Neural progenitor cell (in vitro differentiated cells): Measurements from ENCODE around the gene MGAT3. TPM values are rescaled to one million over a fixed set of nuclear protein-coding genes. Genes with fewer than 3 reads are reported as not detected.

Experiments used
- DNase-seq: peaks from one replicate; pipeline ENCODE4 v3.0.0-alpha.2; 2016; ENCODE audit warnings: low spot score
- H2AFZ ChIP-seq: fragments of 200-600 bp; sonication (generic); replicated peaks from 2 replicates; pipeline ENCODE4 v1.6.1; 2016; ENCODE audit warnings: antibody characterized with exemption
- H3F3A ChIP-seq: fragments of 200-600 bp; sonication (generic); 2 replicates; pipeline ENCODE4 v1.6.1; 2016; ENCODE audit warnings: antibody characterized with exemption, low read depth
- H3K27ac ChIP-seq: fragments of 200-600 bp; sonication (generic); 2 replicates; pipeline ENCODE4 v1.5.1; 2016; ENCODE audit warnings: mild to moderate bottlenecking
- H3K27me3 ChIP-seq: fragments of 200-600 bp; sonication (generic); 2 replicates; pipeline ENCODE4 v1.6.1; 2016; ENCODE audit warnings: mild to moderate bottlenecking, moderate library complexity
- H3K36me3 ChIP-seq: fragments of 200-600 bp; sonication (generic); 2 replicates; pipeline ENCODE4 v1.5.1; 2016
- H3K4me1 ChIP-seq: fragments of 200-600 bp; sonication (generic); 2 replicates; pipeline ENCODE4 v1.6.1; 2016; ENCODE audit warnings: mixed run types
- H3K4me2 ChIP-seq: fragments of 200-600 bp; sonication (generic); 2 replicates; pipeline ENCODE4 v1.6.1; 2016
- H3K4me3 ChIP-seq: fragments of 200-600 bp; sonication (generic); 2 replicates; pipeline ENCODE4 v1.5.1; 2016
- H3K79me2 ChIP-seq: fragments of 200-600 bp; sonication (generic); 2 replicates; pipeline ENCODE4 v1.6.1; 2016; ENCODE audit warnings: low read depth
- H3K9ac ChIP-seq: fragments of 200-600 bp; sonication (generic); 2 replicates; pipeline ENCODE4 v1.6.1; 2016
- H3K9me3 ChIP-seq: fragments of 200-600 bp; sonication (generic); 2 replicates; pipeline ENCODE4 v1.5.1; 2016; ENCODE audit warnings: low read depth
- H4K20me1 ChIP-seq: fragments of 200-600 bp; sonication (generic); 2 replicates; pipeline ENCODE4 v1.6.1; 2016; ENCODE audit warnings: low read depth
- H3K27ac Mint-ChIP-seq: 3 replicates; pipeline ENCODE4 v1.8.0; 2021; ENCODE audit warnings: mixed read lengths
- H3K27me3 Mint-ChIP-seq: 2 replicates; pipeline ENCODE4 v1.8.0; 2022; ENCODE audit warnings: low read depth, mild to moderate bottlenecking, inconsistent platforms, moderate library complexity, mixed read lengths; ENCODE audit not compliant: insufficient read depth
- H3K36me3 Mint-ChIP-seq: 3 replicates; pipeline ENCODE4 v1.8.0; 2021; ENCODE audit warnings: mixed read lengths
- H3K4me1 Mint-ChIP-seq: 3 replicates; pipeline ENCODE4 v1.8.0; 2021; ENCODE audit warnings: mixed read lengths
- H3K4me3 Mint-ChIP-seq: 3 replicates; pipeline ENCODE4 v1.8.0; 2021; ENCODE audit warnings: mild to moderate bottlenecking, moderate library complexity, mixed read lengths
- H3K9me3 Mint-ChIP-seq: 3 replicates; pipeline ENCODE4 v1.8.0; 2020; ENCODE audit warnings: mixed read lengths
- CTCF ChIP-seq: fragments of 200-600 bp; sonication (generic); IDR thresholded peaks from 2 replicates; pipeline ENCODE4 v1.5.1; 2017; ENCODE audit warnings: antibody characterized with exemption, mild to moderate bottlenecking
- EZH2 ChIP-seq: fragments of 200-600 bp; sonication (generic); IDR thresholded peaks from 2 replicates; pipeline ENCODE4 v1.6.1; 2017; ENCODE audit warnings: antibody characterized with exemption, mild to moderate bottlenecking, moderate library complexity
- EZH2phosphoT487 ChIP-seq: fragments of 200-600 bp; sonication (generic); IDR thresholded peaks from 2 replicates; pipeline ENCODE4 v1.6.1; 2017; ENCODE audit warnings: antibody characterized with exemption
- total RNA-seq: library from RNA; depleted of rRNA; stranded (reverse); fragments of >200 nt; gene quantifications from 2 replicates; pipeline ENCODE4 v1.2.3, GENCODE V29; 2015; ENCODE audit warnings: low replicate concordance

Gene MGAT3
- total RNA-seq, 1 donor from 2014 or later, result 7.5 TPM

GRCh38 chr22:39434243-39434653, 22.6 kb upstream of the MGAT3 start:
- H3K36me3 ChIP-seq, result no peaks in the 10 kb centered on the region

GRCh38 chr22:39434721-39435120, 22.1 kb upstream of the MGAT3 start:
- TF ChIP-seq CTCF (no peak), EZH2 (no peak), EZH2phosphoT487 (no peak)
- no peak overlapping the region for H3K27ac ChIP-seq
- H3K9me3 Mint-ChIP-seq, result no peaks in the 10 kb centered on the region
- no peaks in the 10 kb centered on the region for H3K27me3 ChIP-seq
- no peaks in the 10 kb centered on the region for H3K79me2 ChIP-seq
- peaks cover 2% of the 10 kb centered on the region for H3K27me3 Mint-ChIP-seq
- no peaks in the 10 kb centered on the region for H4K20me1 ChIP-seq
- no peak overlapping the region for H3K4me3 ChIP-seq
- no peaks in the 10 kb centered on the region for H3K9me3 ChIP-seq
- H3K36me3 ChIP-seq, result no peaks in the 10 kb centered on the region
- H3K4me2 ChIP-seq, result no peak overlapping the region
- peaks cover 5% of the 10 kb centered on the region for H3F3A ChIP-seq
- no peak overlapping the region for H3K4me3 Mint-ChIP-seq
- no peak for DNase-seq
- H3K27ac Mint-ChIP-seq, result no peak overlapping the region
- no peak overlapping the region for H2AFZ ChIP-seq
- peaks cover 12% of the 10 kb centered on the region for H3K4me1 Mint-ChIP-seq
- no peaks in the 10 kb centered on the region for H3K36me3 Mint-ChIP-seq
- no peak overlapping the region for H3K9ac ChIP-seq
- peaks cover 8% of the 10 kb centered on the region for H3K4me1 ChIP-seq

More at GRCh38 chr22:39434243-39434653, 22.6 kb upstream of the MGAT3 start:
- H4K20me1 ChIP-seq, result no peaks in the 10 kb centered on the region
- H2AFZ ChIP-seq, result no peak overlapping the region
- no peak overlapping the region for H3K4me2 ChIP-seq
- DNase-seq, result no peak
- peaks cover 2% of the 10 kb centered on the region for H3K27me3 Mint-ChIP-seq
- no peak overlapping the region for H3K9ac ChIP-seq
- no peak overlapping the region for H3K27ac Mint-ChIP-seq
- H3K27me3 ChIP-seq, result no peaks in the 10 kb centered on the region
- no peaks in the 10 kb centered on the region for H3K9me3 ChIP-seq
- H3K4me3 ChIP-seq, result no peak overlapping the region
- no peaks in the 10 kb centered on the region for H3K36me3 Mint-ChIP-seq
- TF ChIP-seq EZH2, result no peak
- no peak for TF ChIP-seq EZH2phosphoT487
- no peak for TF ChIP-seq CTCF
- no peaks in the 10 kb centered on the region for H3K79me2 ChIP-seq
- no peaks in the 10 kb centered on the region for H3K9me3 Mint-ChIP-seq
- peaks cover 5% of the 10 kb centered on the region for H3F3A ChIP-seq
- no peak overlapping the region for H3K27ac ChIP-seq
- peaks cover 13% of the 10 kb centered on the region for H3K4me1 Mint-ChIP-seq
- H3K4me3 Mint-ChIP-seq, result no peak overlapping the region
- peaks cover 8% of the 10 kb centered on the region for H3K4me1 ChIP-seq

DNA sequence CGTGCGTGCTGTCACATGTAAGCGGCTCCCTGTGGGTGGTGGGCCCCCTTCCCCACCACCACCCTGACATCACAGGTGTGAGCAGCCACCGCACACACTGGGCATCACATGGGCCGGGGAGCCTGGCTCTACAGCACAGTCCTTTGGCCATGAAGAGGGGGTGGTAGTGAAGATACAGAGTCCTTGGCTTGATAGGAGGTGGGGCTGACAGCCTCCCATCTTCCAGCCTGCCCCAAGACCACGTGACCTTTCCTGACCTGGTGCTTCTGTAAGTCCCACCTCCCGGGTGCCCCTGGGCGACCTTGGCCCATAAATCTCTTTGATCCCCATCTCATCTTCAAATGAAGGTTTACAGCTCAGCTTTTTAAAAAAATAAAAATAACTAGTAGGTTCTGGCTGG, 21.2 kb upstream of the MGAT3 start:
- Histone ChIP-seq H4K20me1 (no peaks in the 10 kb centered on the region), H3K9ac (no peak overlapping the region), H3K4me2 (no peak overlapping the region), H3F3A (peaks cover 5% of the 10 kb centered on the region), H3K79me2 (no peaks in the 10 kb centered on the region), H3K27ac (no peak overlapping the region), H3K9me3 (no peaks in the 10 kb centered on the region), H3K4me1 (peaks cover 8% of the 10 kb centered on the region), H3K27me3 (no peaks in the 10 kb centered on the region), H3K36me3 (no peaks in the 10 kb centered on the region), H3K4me3 (no peak overlapping the region), H2AFZ (no peak overlapping the region)
- Mint-ChIP-seq H3K9me3 (no peaks in the 10 kb centered on the region), H3K27ac (no peak overlapping the region), H3K4me3 (no peak overlapping the region), H3K27me3 (peaks cover 2% of the 10 kb centered on the region), H3K36me3 (no peaks in the 10 kb centered on the region), H3K4me1 (peaks cover 9% of the 10 kb centered on the region)
- no peak for TF ChIP-seq EZH2
- TF ChIP-seq CTCF, result no peak
- no peak for TF ChIP-seq EZH2phosphoT487
- no peak for DNase-seq
